B cell (primary cell): ENCODE data around the gene CBX8. TPM values are rescaled to one million over a fixed set of nuclear protein-coding genes. Genes with fewer than 3 reads are reported as not detected.

ENCODE experiments used
- ATAC-seq: fragments of 200-7000 bp; cut with Tn5 transposase; one replicate; pipeline ENCODE4 v1.10.0; 2021; ENCODE audit warnings: low read depth, mild to moderate bottlenecking, moderate number of reproducible peaks, moderate library complexity
- CTCF ChIA-PET: fragments of 350-600 bp; sonication (Branson Sonifier 250); formaldehyde crosslinking; loops from one replicate; lab custom pipeline; 2021; ENCODE audit warnings: antibody characterized with exemption, inconsistent platforms; lab: Charles Lee
- POLR2A ChIA-PET: fragments of 350-600 bp; sonication (Branson Sonifier 250); formaldehyde crosslinking; loops from one replicate; lab custom pipeline; 2021; ENCODE audit warnings: antibody characterized with exemption; lab: Charles Lee
- DNase-seq: peaks from one replicate; pipeline ENCODE4 v3.0.0; 2013
- H2AFZ ChIP-seq: 2 replicates; pipeline ENCODE4 v1.6.1; 2012; ENCODE audit warnings: mild to moderate bottlenecking, low read depth, low read length; ENCODE audit not compliant: insufficient read depth, poor library complexity, severe bottlenecking
- H3K27ac ChIP-seq, 2 donors: 1 replicate in 1 of 2; 2 replicates in 1 of 2; pipeline ENCODE4 v1.5.1; 2012 to 2013; ENCODE audit warnings: low read length in 2 of 2, mild to moderate bottlenecking in 2 of 2, moderate library complexity in 1 of 2
- H3K27me3 ChIP-seq, 4 experiments: fragments of 200-600 bp in 1 of 4; sonication (generic) in 1 of 4; replicated peaks in 1 of 4; 1 replicate in 2 of 4; 2 replicates in 2 of 4; pipeline versions ENCODE4 v1.6.1 to v1.7.0; 2013 to 2016; ENCODE audit warnings: low read length in 3 of 4, mild to moderate bottlenecking in 2 of 4, mixed read lengths in 1 of 4, moderate library complexity in 1 of 4; ENCODE audit not compliant: insufficient read depth in 4 of 4, control insufficient read depth in 3 of 4; ENCODE audit errors: control extremely low read depth in 1 of 4
- H3K36me3 ChIP-seq, 2 experiments: replicated peaks in 1 of 2; 1 replicate in 1 of 2; 2 replicates in 1 of 2; pipeline versions ENCODE4 v1.6.1 to v1.7.1; 2013; ENCODE audit warnings: low read length in 1 of 2; ENCODE audit not compliant: insufficient read depth in 2 of 2, control insufficient read depth in 1 of 2; ENCODE audit errors: control extremely low read depth in 1 of 2, extremely low read depth in 1 of 2
- H3K4me1 ChIP-seq, 2 donors: fragments of 200-600 bp in 1 of 2; sonication (generic) in 1 of 2; 1 replicate in 1 of 2; 2 replicates in 1 of 2; pipeline versions ENCODE4 v1.5.1 to v1.6.1; 2013 to 2017; ENCODE audit warnings: low read length in 2 of 2; ENCODE audit not compliant: control insufficient read depth in 2 of 2, insufficient read depth in 2 of 2
- H3K4me2 ChIP-seq: replicated peaks from 2 replicates; pipeline ENCODE3; 2012; ENCODE audit warnings: mild to moderate bottlenecking, low read depth, low read length; ENCODE audit not compliant: poor library complexity, severe bottlenecking
- H3K4me3 ChIP-seq, 5 experiments: fragments of 200-600 bp in 1 of 5; sonication (generic) in 1 of 5; 1 replicate in 3 of 5; 2 replicates in 2 of 5; pipeline versions ENCODE4 v1.5.1 to v1.7.0; 2011 to 2016; ENCODE audit warnings: low read length in 4 of 5, mild to moderate bottlenecking in 4 of 5, low read depth in 2 of 5, control low read depth in 1 of 5, moderate library complexity in 1 of 5; ENCODE audit not compliant: insufficient read depth in 1 of 5; ENCODE audit errors: control extremely low read depth in 1 of 5, extremely low read depth in 1 of 5
- H3K79me2 ChIP-seq: fragments of 200-600 bp; sonication (generic); one replicate; pipeline ENCODE4 v1.6.0; 2016; ENCODE audit warnings: low read length; ENCODE audit not compliant: control insufficient read depth, insufficient read depth
- H3K9ac ChIP-seq: fragments of 200-600 bp; sonication (generic); 2 replicates; pipeline ENCODE4 v1.6.1; 2017; ENCODE audit warnings: mild to moderate bottlenecking, low read length, moderate library complexity
- H3K9me3 ChIP-seq, 3 donors: one replicate each; pipeline versions ENCODE4 v1.6.1 to v1.7.1; 2013; ENCODE audit warnings: low read length in 2 of 3; ENCODE audit not compliant: control insufficient read depth in 2 of 3, insufficient read depth in 1 of 3; ENCODE audit errors: control extremely low read depth in 1 of 3
- H4K20me1 ChIP-seq: 2 replicates; pipeline ENCODE4 v1.6.0; 2012; ENCODE audit warnings: mild to moderate bottlenecking, low read length; ENCODE audit not compliant: insufficient read depth, control insufficient read depth, poor library complexity, severe bottlenecking
- H3K27ac Mint-ChIP-seq: one replicate; pipeline ENCODE4 v1.8.0; 2021; ENCODE audit warnings: mixed read lengths
- H3K27me3 Mint-ChIP-seq: one replicate; pipeline ENCODE4 v1.8.0; 2021; ENCODE audit warnings: mixed read lengths
- H3K4me1 Mint-ChIP-seq: one replicate; pipeline ENCODE4 v1.8.0; 2021; ENCODE audit warnings: mixed read lengths
- H3K4me3 Mint-ChIP-seq: one replicate; pipeline ENCODE4 v1.8.0; 2021; ENCODE audit warnings: mixed read lengths
- H3K9me3 Mint-ChIP-seq: one replicate; pipeline ENCODE4 v1.8.0; 2022; ENCODE audit warnings: mixed read lengths; ENCODE audit not compliant: insufficient read depth
- CTCF ChIP-seq: fragments of 200-600 bp; IDR thresholded peaks from one replicate; pipeline ENCODE4 v1.8.0; 2022; ENCODE audit warnings: antibody characterized with exemption, mild to moderate bottlenecking
- EZH2 ChIP-seq: IDR thresholded peaks from 2 replicates; pipeline ENCODE4 v1.6.1; 2012; ENCODE audit warnings: borderline replicate concordance, low read depth, mild to moderate bottlenecking, moderate library complexity, low read length; ENCODE audit not compliant: insufficient read depth, poor library complexity, severe bottlenecking
- WGBS: methylation state at CpG from one replicate; pipeline ENCODE4 v1.1.5; 2013; ENCODE audit warnings: missing lambda C conversion rate; ENCODE audit not compliant: insufficient coverage; 5-methylcytosine and 5-hydroxymethylcytosine counted together
- intact Hi-C: fragments of 100-400 bp; cut with micrococcal nuclease; formaldehyde crosslinking; loops from one replicate; pipeline ENCODE4 v1.10.0; 2022
- polyA plus RNA-seq: library from polyadenylated mRNA; depleted of rRNA; stranded (reverse); fragments of >200 nt; gene quantifications from 2 replicates; pipeline ENCODE4 v1.2.3, GENCODE V29; 2012
- total RNA-seq, 2 donors: library from RNA; stranded (reverse); fragments of 120-200 nt in 1 of 2; gene quantifications; 1 replicate in 1 of 2; 2 replicates in 1 of 2; pipeline versions ENCODE4 v1.2.3 to v1.2.4, GENCODE V29; 2013 to 2022

CBX8 gene
- total and polyA plus RNA-seq, 2 donors (not counting 1 experiment from before 2014, with no cell fraction given): 0.31 to 6.8 TPM

GRCh38 chr17:79771276-79771675 is 25.6 kb downstream of the CBX8 start:
- no peak overlapping the region for H3K4me2 ChIP-seq
- ATAC-seq: no peak
- H3K27ac ChIP-seq: no peak overlapping the region
- intact Hi-C loops: no loop called here
- Mint-ChIP-seq H3K27me3 (peaks cover 53% of the 10 kb centered on the region), H3K4me1 (no peaks in the 10 kb centered on the region), H3K4me3 (no peak overlapping the region), H3K9me3 (peaks cover 2% of the 10 kb centered on the region), H3K27ac (no peak overlapping the region)
- TF ChIP-seq CTCF (no peak), EZH2 (no peak)
- 95% methylated on average over 5 of the region's 6 CpGs for WGBS
- no peaks in the 10 kb centered on the region for H4K20me1 ChIP-seq
- no peak overlapping the region for H3K9ac ChIP-seq
- POLR2A ChIA-PET: no interaction called here
- DNase-seq: no peak
- H2AFZ ChIP-seq: no peak overlapping the region
- H3K9me3 ChIP-seq: peaks cover 0 to 13% (median 0%) of the 10 kb centered on the region in 3 donors
- CTCF ChIA-PET: interaction anchor here (0.7 kb wide), 1 partner anchor 38 kb away, joined by 3 read pairs; no protein-coding TSS in a partner anchor
- H3K27me3 ChIP-seq: peaks cover 0 to 41% (median 14%) of the 10 kb centered on the region in 4 experiments
- H3K4me1 ChIP-seq: no peaks in the 10 kb centered on the region
- no peaks in the 10 kb centered on the region for H3K36me3 ChIP-seq
- no peaks in the 10 kb centered on the region for H3K79me2 ChIP-seq
- no peak overlapping the region for H3K4me3 ChIP-seq

GRCh38 chr17:79769570-79770506 is 27.0 kb downstream of the CBX8 start:
- H3K9me3 Mint-ChIP-seq: peaks cover 2% of the 10 kb centered on the region
- no peak overlapping the region for H3K4me3 Mint-ChIP-seq
- no peak for TF ChIP-seq CTCF
- no peak for TF ChIP-seq EZH2
- H3K4me1 Mint-ChIP-seq: no peaks in the 10 kb centered on the region
- H3K27me3 ChIP-seq: peaks cover 0 to 28% (median 2%) of the 10 kb centered on the region in 4 experiments
- no peaks in the 10 kb centered on the region for H3K79me2 ChIP-seq
- H3K27ac ChIP-seq: no peak overlapping the region
- no peak overlapping the region for H3K9ac ChIP-seq
- H3K27ac Mint-ChIP-seq: no peak overlapping the region
- no peaks in the 10 kb centered on the region for H3K4me1 ChIP-seq
- CTCF ChIA-PET: no interaction called here
- H3K36me3 ChIP-seq: no peaks in the 10 kb centered on the region
- no peak overlapping the region for H2AFZ ChIP-seq
- no peaks in the 10 kb centered on the region for H4K20me1 ChIP-seq
- 72% methylated on average over 22 of the region's 28 CpGs for WGBS
- no peak overlapping the region for H3K4me3 ChIP-seq
- intact Hi-C loops: no loop called here
- H3K4me2 ChIP-seq: no peak overlapping the region
- POLR2A ChIA-PET: no interaction called here
- peaks cover 44% of the 10 kb centered on the region for H3K27me3 Mint-ChIP-seq
- no peak for ATAC-seq
- H3K9me3 ChIP-seq: peaks cover 0 to 13% (median 0%) of the 10 kb centered on the region in 3 donors
- DNase-seq: no peak
